Measurements from ENCODE around the gene GREB1L. TPM values are rescaled to one million over a fixed set of nuclear protein-coding genes. Genes with fewer than 3 reads are reported as not detected.

GREB1L gene
- total and polyA plus RNA-seq, 2 donors (not counting 1 experiment from before 2014, with no cell fraction given) = 0.33 to 0.41 TPM

DNA sequence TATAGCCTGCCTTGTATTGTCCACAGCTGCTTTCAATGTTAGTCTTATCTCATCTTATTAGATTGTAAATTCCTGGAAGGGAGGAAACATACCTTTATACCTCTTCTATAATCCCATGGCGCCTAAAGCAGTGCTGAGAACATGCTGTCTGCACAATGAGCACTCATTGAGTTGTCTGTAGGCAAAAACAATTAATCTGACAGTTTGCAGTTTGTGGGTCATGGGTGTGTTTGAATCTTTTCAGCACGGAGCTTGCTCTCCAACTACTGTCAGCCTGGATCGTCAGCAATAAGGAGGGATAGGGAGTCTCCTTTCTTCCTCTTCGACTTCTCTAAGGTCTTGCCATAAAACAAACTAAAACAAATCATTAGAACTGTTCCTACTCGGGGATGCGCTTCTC lies 26.5 kb upstream of the GREB1L start:
- no peak overlapping the region for H2AFZ ChIP-seq (ENCODE audit: low read length)
- H3K9ac ChIP-seq (ENCODE audit: insufficient read depth, low read length) = no peak overlapping the region
- H3K27me3 ChIP-seq (ENCODE audit: control insufficient read depth, insufficient read depth, low read length) = no peaks in the 10 kb centered on the region
- H4K20me1 ChIP-seq (ENCODE audit: control insufficient read depth, extremely low read depth, insufficient read depth, low read length) = no peaks in the 10 kb centered on the region
- H3K9me3 ChIP-seq (ENCODE audit: control insufficient read depth, insufficient read depth, low read depth, low read length) = no peaks in the 10 kb centered on the region
- no peaks in the 10 kb centered on the region for H3K79me2 ChIP-seq (ENCODE audit: control insufficient read depth, insufficient read depth, low read length)
- no peak for DNase-seq (ENCODE audit: low read depth in 2 of 2)
- no peaks in the 10 kb centered on the region for H3K36me3 ChIP-seq (ENCODE audit: control insufficient read depth, insufficient read depth, low read length)
- TF ChIP-seq, protein P1, sequence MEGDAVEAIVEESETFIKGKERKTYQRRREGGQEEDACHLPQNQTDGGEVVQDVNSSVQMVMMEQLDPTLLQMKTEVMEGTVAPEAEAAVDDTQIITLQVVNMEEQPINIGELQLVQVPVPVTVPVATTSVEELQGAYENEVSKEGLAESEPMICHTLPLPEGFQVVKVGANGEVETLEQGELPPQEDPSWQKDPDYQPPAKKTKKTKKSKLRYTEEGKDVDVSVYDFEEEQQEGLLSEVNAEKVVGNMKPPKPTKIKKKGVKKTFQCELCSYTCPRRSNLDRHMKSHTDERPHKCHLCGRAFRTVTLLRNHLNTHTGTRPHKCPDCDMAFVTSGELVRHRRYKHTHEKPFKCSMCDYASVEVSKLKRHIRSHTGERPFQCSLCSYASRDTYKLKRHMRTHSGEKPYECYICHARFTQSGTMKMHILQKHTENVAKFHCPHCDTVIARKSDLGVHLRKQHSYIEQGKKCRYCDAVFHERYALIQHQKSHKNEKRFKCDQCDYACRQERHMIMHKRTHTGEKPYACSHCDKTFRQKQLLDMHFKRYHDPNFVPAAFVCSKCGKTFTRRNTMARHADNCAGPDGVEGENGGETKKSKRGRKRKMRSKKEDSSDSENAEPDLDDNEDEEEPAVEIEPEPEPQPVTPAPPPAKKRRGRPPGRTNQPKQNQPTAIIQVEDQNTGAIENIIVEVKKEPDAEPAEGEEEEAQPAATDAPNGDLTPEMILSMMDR (conservative IDR thresholded peaks at IDR 0.05 in 1 of 2, IDR thresholded peaks at IDR 0.05 in 1 of 2; ENCODE audit: low read depth in 1 of 2, low read length in 2 of 2) = no peak
- no peak for TF ChIP-seq EZH2 (IDR thresholded peaks at IDR 0.05; ENCODE audit: low read length, missing control alignments)
- H3K27ac ChIP-seq (ENCODE audit: insufficient read depth, low read length) = no peak overlapping the region
- H3K4me1 ChIP-seq (ENCODE audit: control insufficient read depth, extremely low read depth, insufficient read depth, low read length) = no peaks in the 10 kb centered on the region
- no peak overlapping the region for H3K4me3 ChIP-seq (replicated peaks in 1 of 4; ENCODE audit: control extremely low read depth in 1 of 4, insufficient read depth in 1 of 4, low read depth in 3 of 4, low read length in 4 of 4)
- no peak overlapping the region for H3K4me2 ChIP-seq (ENCODE audit: extremely low read depth, insufficient read depth, low read length)

DNA sequence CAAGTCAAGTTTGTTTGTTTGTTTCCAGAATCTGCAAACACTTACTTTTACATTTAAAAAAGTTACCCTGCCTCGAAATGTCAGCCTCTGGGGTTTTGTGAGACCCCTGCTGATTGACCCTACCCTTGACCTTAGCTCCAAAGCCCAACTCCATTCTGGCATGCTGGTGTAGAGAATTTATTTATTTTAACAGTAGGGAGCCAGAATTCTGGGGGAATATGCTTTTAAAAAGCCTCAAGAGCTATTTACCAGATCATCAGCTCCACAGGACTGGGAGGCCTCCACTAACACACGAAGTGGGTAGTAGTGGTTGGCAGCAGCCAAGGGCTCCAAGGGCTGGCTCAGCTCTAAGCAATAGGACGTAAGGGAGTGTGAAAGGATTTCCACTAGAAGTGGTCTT lies 23.2 kb upstream of the GREB1L start:
- H3K27ac ChIP-seq (ENCODE audit: insufficient read depth, low read length) = no peak overlapping the region
- no peaks in the 10 kb centered on the region for H4K20me1 ChIP-seq (ENCODE audit: control insufficient read depth, extremely low read depth, insufficient read depth, low read length)
- H3K27me3 ChIP-seq (ENCODE audit: control insufficient read depth, insufficient read depth, low read length) = no peaks in the 10 kb centered on the region
- H3K4me3 ChIP-seq (replicated peaks in 1 of 4; ENCODE audit: control extremely low read depth in 1 of 4, insufficient read depth in 1 of 4, low read depth in 3 of 4, low read length in 4 of 4) = no peak overlapping the region
- no peaks in the 10 kb centered on the region for H3K79me2 ChIP-seq (ENCODE audit: control insufficient read depth, insufficient read depth, low read length)
- no peaks in the 10 kb centered on the region for H3K36me3 ChIP-seq (ENCODE audit: control insufficient read depth, insufficient read depth, low read length)
- no peak for DNase-seq (ENCODE audit: low read depth in 2 of 2)
- no peak overlapping the region for H3K9ac ChIP-seq (ENCODE audit: insufficient read depth, low read length)
- no peak overlapping the region for H2AFZ ChIP-seq (ENCODE audit: low read length)
- H3K9me3 ChIP-seq (ENCODE audit: control insufficient read depth, insufficient read depth, low read depth, low read length) = no peaks in the 10 kb centered on the region
- no peaks in the 10 kb centered on the region for H3K4me1 ChIP-seq (ENCODE audit: control insufficient read depth, extremely low read depth, insufficient read depth, low read length)
- H3K4me2 ChIP-seq (ENCODE audit: extremely low read depth, insufficient read depth, low read length) = no peak overlapping the region
- TF ChIP-seq EZH2 (IDR thresholded peaks at IDR 0.05; ENCODE audit: low read length, missing control alignments) = no peak
- TF ChIP-seq, protein P1 (conservative IDR thresholded peaks at IDR 0.05 in 1 of 2, IDR thresholded peaks at IDR 0.05 in 1 of 2; ENCODE audit: low read depth in 1 of 2, low read length in 2 of 2) = no peak

DNA sequence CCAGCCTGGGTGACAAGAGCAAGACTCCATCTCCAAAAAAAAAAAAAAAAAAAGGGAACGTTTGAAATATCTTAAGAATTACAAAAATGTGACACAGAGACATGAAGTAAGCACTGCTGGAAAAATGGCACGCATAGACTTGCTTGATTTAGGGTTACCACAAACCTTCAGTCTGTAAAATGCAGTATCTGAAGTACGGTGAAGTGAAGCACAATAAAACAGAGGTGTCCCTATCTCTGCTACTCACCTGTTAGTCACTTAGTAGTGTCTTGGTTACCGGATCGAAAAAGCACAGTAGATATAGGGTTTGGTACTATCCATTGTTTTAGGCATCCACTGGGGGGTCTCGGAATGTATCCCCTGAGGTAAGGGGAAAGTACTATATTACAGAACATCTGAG lies 11.6 kb upstream of the GREB1L start:
- TF ChIP-seq, protein P1 (conservative IDR thresholded peaks at IDR 0.05 in 1 of 2, IDR thresholded peaks at IDR 0.05 in 1 of 2; ENCODE audit: low read depth in 1 of 2, low read length in 2 of 2) = no peak
- TF ChIP-seq EZH2 (IDR thresholded peaks at IDR 0.05; ENCODE audit: low read length, missing control alignments) = no peak
- no peak overlapping the region for H3K27ac ChIP-seq (ENCODE audit: insufficient read depth, low read length)
- DNase-seq (ENCODE audit: low read depth in 2 of 2) = peak in 1 of 2 donors; percentile 41

More for the DNA sequence above, 11.6 kb upstream of the GREB1L start:
- Histone ChIP-seq H3K4me3 (replicated peaks in 1 of 4; ENCODE audit: control extremely low read depth in 1 of 4, insufficient read depth in 1 of 4, low read depth in 3 of 4, low read length in 4 of 4) (no peak overlapping the region), H4K20me1 (ENCODE audit: control insufficient read depth, extremely low read depth, insufficient read depth, low read length) (no peaks in the 10 kb centered on the region), H3K9ac (ENCODE audit: insufficient read depth, low read length) (no peak overlapping the region), H3K9me3 (ENCODE audit: control insufficient read depth, insufficient read depth, low read depth, low read length) (no peaks in the 10 kb centered on the region), H2AFZ (ENCODE audit: low read length) (no peak overlapping the region), H3K4me2 (ENCODE audit: extremely low read depth, insufficient read depth, low read length) (no peak overlapping the region), H3K27me3 (ENCODE audit: control insufficient read depth, insufficient read depth, low read length) (no peaks in the 10 kb centered on the region), H3K79me2 (ENCODE audit: control insufficient read depth, insufficient read depth, low read length) (no peaks in the 10 kb centered on the region), H3K36me3 (ENCODE audit: control insufficient read depth, insufficient read depth, low read length) (no peaks in the 10 kb centered on the region), H3K4me1 (ENCODE audit: control insufficient read depth, extremely low read depth, insufficient read depth, low read length) (no peaks in the 10 kb centered on the region)

Data from fibroblast of lung (primary cell).